Activated CD8-positive, alpha-beta memory T cell treated with anti-CD3 and anti-CD28 coated beads for 48 hours (primary cell): ENCODE measurements around the gene KIAA0232.

Experiments used
- DNase-seq, 3 experiments: peaks; one replicate each; pipeline ENCODE4 v3.0.0-alpha.2; 2020; ENCODE audit warnings: low read depth in 2 of 3, low spot score in 2 of 3

Gene KIAA0232

GRCh38 chr4:6782147-6782845, at the start of gene KIAA0232:
TSS of gene KIAA0232 (plus strand) at chr4:6782727. CDS start at chr4:6824454, 41,727 bp downstream.
- peak; percentile 63 to 84 (median 79) for DNase-seq

GRCh38 chr4:6733358-6734164, 49.0 kb upstream of the KIAA0232 start:
- DNase-seq, result no peak

DNA sequence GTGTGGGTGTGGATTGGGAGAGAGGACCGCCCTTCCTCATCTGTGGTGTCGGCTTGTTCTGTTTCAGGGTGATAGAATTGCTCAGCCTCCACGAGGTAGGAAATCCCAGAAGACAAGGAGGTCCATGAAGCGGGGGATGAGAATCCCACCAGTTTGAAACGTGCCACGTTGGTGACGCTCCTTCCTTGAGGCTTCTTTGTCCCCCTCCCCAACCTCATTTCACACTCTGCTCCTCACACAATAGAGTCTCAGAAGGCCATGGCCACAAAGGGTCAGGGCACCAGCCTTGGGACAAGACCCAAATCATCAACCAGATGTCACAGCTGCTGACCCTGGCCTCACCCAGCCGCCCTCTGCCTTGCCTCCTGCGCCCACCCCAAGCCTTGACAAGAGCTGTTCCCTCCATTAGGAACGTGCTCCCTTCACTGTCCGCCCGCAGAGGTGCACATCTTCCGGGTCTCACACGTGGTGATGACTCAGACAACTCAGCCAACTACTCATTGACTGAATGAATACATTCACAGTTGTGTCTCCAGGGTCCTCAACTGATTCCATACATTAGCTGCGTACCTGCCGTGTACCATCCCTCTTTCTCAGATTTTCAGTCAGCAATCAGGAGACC, 48.3 kb upstream of the KIAA0232 start:
- no peak for DNase-seq

GRCh38 chr4:6739920-6740319, 42.6 kb upstream of the KIAA0232 start:
- no peak for DNase-seq

GRCh38 chr4:6740347-6740746, 42.2 kb upstream of the KIAA0232 start:
- DNase-seq, result no peak

- DNase-seq, result no peak
Measured at GRCh38 chr4:6742507-6742906, 40.0 kb upstream of the KIAA0232 start.

DNA sequence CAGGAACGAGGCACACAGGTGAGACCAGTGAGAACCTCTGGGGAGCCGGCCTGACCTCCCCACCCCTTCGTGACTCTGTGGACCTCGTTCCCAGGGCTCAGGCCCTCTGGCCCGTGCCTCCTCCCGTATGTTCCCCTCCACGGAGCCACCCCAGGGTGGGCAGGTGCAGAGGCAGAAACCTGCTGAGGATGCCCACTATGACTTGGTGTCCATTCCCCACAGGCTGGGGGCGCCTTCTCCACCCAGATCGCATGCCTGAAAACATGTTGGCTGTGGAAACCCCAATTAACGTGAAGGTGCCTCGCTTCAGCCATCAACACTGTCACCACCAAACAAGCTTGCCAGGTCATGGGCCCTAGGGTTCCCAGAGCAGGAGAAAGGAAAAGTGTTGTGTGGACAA, 39.5 kb upstream of the KIAA0232 start:
- DNase-seq, result no peak

DNA sequence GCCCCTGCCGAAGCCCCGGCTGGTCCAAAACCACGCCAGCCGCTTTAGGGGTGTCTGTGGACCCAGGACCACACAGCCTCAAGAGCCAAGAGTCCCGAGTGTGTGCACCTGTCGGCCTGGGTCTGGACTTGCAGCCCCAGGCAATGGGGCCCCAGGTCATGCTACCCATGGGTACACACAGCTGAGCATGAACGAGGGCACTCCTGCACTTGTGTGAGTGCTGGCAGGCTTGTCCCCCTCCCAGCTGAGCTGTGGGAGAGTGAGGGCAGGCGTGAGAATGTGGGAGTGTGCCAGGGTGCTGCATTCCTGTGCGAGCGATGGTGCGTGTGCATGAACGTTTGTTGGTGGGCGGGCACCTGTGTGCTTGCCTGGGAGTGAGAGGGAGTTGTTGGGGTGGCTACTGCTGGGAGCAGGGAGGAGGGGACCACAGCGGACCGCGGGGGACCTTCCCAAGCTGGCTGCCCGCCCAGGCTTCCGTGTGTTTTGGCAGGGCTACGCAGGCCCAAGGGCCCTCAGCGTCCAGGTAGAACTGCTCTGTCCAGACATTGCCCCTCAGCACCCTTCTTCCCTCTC, 35.7 kb upstream of the KIAA0232 start:
- no peak for DNase-seq

- no peak for DNase-seq
Measured at GRCh38 chr4:6747294-6748051, 35.1 kb upstream of the KIAA0232 start.

- no peak for DNase-seq
Measured at GRCh38 chr4:6748286-6748685, 34.2 kb upstream of the KIAA0232 start.

- DNase-seq, result no peak
Measured at GRCh38 chr4:6749340-6750171, 33.0 kb upstream of the KIAA0232 start.

DNA sequence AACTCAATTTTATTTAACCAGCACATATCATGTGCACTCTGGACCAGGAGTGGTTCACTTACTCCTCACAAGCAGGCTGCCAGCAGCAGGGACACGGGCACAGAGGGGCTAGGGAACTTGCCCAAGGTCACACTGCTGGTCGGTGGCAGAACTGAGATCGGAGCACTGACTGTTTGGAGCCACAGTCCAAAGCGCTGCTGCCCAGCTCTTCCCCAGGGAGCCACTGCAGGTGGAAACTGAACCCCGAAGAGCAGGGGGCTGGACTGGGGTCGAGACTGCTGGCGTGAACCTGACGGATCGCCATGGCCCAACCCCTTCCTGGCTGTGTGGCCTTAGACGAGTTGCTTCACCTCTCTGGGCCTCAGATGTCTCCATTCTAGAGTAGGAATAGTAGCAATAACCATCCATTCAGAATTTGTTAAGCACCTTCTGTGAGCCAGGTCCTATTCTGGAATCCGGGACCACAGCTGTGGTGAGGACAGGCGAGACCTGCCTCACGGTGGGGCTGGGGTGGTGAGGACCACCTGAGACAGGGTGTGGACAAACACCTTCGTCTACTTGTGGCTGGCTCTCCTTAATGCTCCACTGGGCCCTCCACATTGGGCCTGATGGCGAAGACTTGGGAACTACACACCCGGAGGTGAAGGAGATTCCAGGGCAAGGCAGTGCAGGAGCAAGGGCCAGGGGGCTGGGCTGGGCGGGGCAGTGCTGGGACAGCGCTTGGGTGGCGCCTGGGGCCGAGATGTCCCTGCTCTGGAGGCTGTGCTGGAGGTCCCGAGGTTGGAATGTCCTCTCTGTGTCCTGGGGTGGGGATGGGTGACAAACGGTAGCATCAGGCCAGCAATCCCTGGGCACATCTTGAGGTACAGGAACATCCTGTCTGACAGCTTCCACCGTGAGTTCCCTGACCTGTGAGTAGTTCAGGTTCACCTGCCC, 32.0 kb upstream of the KIAA0232 start:
- no peak for DNase-seq

DNA sequence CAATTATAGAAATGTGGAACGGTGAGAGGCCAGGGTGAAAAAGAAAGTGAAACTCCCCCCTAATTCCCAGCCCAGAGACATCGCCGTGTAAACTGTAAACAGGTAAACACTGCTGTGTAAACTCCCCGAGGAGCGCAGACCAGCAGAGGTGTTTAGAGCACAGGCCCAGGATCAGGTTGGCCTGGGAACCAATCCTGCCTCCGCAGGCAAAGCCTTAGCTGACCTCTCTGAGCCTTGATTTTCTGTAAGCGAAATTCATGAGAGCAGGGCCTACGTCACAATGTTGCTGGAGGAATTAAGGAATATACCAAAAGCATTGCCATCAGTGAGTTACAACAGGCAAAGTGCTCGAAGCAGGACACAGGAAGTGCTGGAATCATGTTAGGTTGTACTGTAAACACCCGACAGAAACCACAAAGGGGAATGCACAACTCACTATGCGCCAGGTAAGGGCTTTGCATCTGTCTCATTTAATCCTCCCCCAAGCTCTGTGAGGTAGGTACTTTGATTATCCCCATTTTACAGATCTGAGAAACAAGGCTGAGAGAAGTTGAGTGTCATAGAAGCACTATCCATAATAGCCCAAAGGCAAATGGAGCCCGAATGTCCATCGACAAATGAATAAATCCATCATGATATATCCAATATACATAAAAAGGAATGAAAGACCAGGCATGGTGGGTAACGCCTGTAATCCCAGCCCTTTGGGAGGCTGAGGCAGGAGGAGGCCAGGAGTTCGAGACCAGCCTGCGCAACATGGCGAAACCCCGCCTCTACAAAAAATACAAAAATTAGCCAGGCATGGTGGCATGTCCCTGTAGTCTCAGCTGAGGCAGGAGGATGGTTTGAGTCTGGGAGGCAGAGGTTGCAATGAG, 30.7 kb upstream of the KIAA0232 start:
- DNase-seq, result no peak

GRCh38 chr4:6752486-6752829, 30.1 kb upstream of the KIAA0232 start:
- DNase-seq, result no peak

DNA sequence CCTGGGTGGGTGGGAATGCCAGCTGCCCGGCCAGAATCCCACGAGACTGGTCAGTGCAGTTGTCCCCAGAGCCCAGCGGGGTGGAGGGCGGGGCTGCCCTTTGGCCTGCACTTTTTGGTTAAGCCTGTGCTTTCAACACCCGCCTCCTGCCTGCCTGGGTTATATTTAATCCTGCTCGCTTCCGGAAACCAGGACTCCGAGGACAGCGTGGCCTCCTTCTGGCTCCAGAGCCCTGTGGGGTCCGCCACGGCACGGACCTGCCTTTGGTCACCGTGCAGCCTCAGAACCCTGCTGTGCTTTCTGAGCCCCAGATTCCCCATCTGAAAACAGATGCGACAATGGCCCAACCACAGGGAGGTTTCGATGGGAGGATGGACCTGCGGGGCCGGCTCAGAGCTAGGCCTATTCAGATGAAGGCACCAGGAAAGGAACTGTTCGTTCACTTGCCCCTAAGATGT, 29.4 kb upstream of the KIAA0232 start:
- DNase-seq, result no peak

- no peak for DNase-seq
Measured at GRCh38 chr4:6753891-6754290, 28.6 kb upstream of the KIAA0232 start.

DNA sequence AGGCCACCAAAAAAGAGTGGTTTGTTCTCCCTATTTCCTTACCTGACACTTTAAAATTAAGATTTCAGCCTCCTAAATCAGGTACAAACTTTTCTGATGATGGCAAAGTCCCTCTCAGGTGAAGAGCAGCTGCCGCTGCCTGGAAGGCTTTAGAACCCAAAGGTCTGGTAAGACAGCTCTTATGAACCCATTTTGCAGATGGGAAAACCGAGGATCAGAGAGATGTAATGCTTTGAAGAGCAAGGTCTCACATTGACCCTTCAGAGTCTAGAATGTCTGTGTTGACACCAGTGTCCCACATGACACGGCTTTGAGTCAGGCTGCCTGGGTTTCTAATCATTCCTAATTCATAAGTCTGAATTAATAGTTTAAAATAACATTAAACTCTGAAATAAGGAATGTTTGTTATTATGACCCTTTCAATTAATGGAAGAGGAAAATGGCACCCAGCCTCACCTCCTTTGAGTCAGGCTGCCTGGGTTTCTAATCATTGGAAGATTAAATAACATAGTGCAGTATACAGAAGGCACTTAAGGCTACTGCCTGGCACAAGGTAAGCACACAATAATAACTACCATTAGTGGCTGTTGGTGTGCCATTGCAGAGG, 27.9 kb upstream of the KIAA0232 start:
- no peak for DNase-seq
